Gastroesophageal sphincter (tissue), 4 donors: ENCODE measurements around the gene SERTAD1. TPM values are rescaled to one million over a fixed set of nuclear protein-coding genes. Genes with fewer than 3 reads are reported as not detected.

Experiments
- ATAC-seq: fragments of 150-250 bp; one replicate; pipeline ENCODE4 v1.9.1; 2016; ENCODE audit warnings: mild to moderate bottlenecking, moderate library complexity
- H3K27ac ChIP-seq, 4 donors: fragments of 200-600 bp; sonication (generic) in 3 of 4; 1 replicate in 3 of 4; 2 replicates in 1 of 4; pipeline ENCODE4 v1.5.1; 2016 to 2019
- H3K27me3 ChIP-seq: fragments of 200-600 bp; sonication (generic); one replicate; pipeline ENCODE4 v1.5.1; 2019
- H3K36me3 ChIP-seq, 2 donors: fragments of 200-600 bp; sonication (generic); one replicate each; pipeline ENCODE4 v1.5.1; 2019; ENCODE audit warnings: control low read depth in 1 of 2
- H3K4me1 ChIP-seq, 3 donors: fragments of 200-600 bp; sonication (generic); 1 replicate in 2 of 3; 2 replicates in 1 of 3; pipeline ENCODE4 v1.5.1; 2016 to 2019; ENCODE audit warnings: control low read depth in 2 of 3
- H3K4me3 ChIP-seq, 2 donors: fragments of 200-600 bp; sonication (generic); one replicate each; pipeline ENCODE4 v1.5.1; 2019; ENCODE audit warnings: mild to moderate bottlenecking in 1 of 2, moderate library complexity in 1 of 2
- H3K9me3 ChIP-seq, 3 donors: fragments of 200-600 bp; sonication (generic); one replicate each; pipeline ENCODE4 v1.5.1; 2017 to 2019; ENCODE audit warnings: control low read depth in 2 of 3
- CTCF ChIP-seq, 4 experiments: fragments of 200-600 bp in 2 of 4; fragments of 450-650 bp in 2 of 4; sonication (generic) in 1 of 4; IDR thresholded peaks; one replicate each; pipeline ENCODE4 v1.5.1; 2017 to 2019; ENCODE audit warnings: antibody characterized with exemption in 4 of 4, mild to moderate bottlenecking in 2 of 4, moderate library complexity in 2 of 4
- EP300 ChIP-seq: sonication (generic); formaldehyde crosslinking; IDR thresholded peaks from one replicate; pipeline ENCODE4 v1.6.1; 2017; ENCODE audit warnings: antibody characterized with exemption, mild to moderate bottlenecking
- POLR2A ChIP-seq, 2 donors: fragments of 450-650 bp; IDR thresholded peaks; one replicate each; pipeline ENCODE4 v1.6.1; 2017; ENCODE audit warnings: antibody characterized with exemption in 2 of 2, mild to moderate bottlenecking in 2 of 2, moderate library complexity in 1 of 2
- POLR2AphosphoS5 ChIP-seq: sonication (generic); formaldehyde crosslinking; IDR thresholded peaks from one replicate; pipeline ENCODE4 v1.6.1; 2017; ENCODE audit warnings: antibody characterized with exemption
- WGBS, 2 donors: methylation state at CpG; one replicate each; pipeline ENCODE4 v1.1.5; 2018; ENCODE audit warnings: low coverage in 1 of 2; 5-methylcytosine and 5-hydroxymethylcytosine counted together
- total RNA-seq, 4 donors: library from RNA; depleted of rRNA; stranded (reverse); fragments of >200 nt; gene quantifications; one replicate each; pipeline ENCODE4 v1.1.0, GENCODE V29; 2016

SERTAD1 gene
- total RNA-seq, 4 donors from 2014 or later = 16.6 to 22.1 (median 18.9) TPM

GRCh38 chr19:40469011-40469410 is 43.2 kb upstream of the SERTAD1 start:
- Histone ChIP-seq H3K9me3 (no peaks in the 10 kb centered on the region), H3K4me1 (peaks cover 0 to 36% (median 9%) of the 10 kb centered on the region in 3 donors), H3K27me3 (no peaks in the 10 kb centered on the region), H3K27ac (no peak overlapping the region), H3K36me3 (no peaks in the 10 kb centered on the region), H3K4me3 (no peak overlapping the region)
- 90 to 97% methylated on average over 6 of the region's 6 CpGs for WGBS, 2 donors
- no peak for ATAC-seq
- TF ChIP-seq POLR2A (IDR thresholded peaks at IDR 0.05) (no peak), EP300 (no peak)

- no peaks in the 10 kb centered on the region for H3K36me3 ChIP-seq
- H3K27ac ChIP-seq = peak within 1 kb of the TSS; percentile 14 to 94 (median 79)
- H3K9me3 ChIP-seq = no peaks in the 10 kb centered on the region
- H3K27me3 ChIP-seq = no peaks in the 10 kb centered on the region
- no peak for ATAC-seq
- H3K4me3 ChIP-seq = peak within 1 kb of the TSS; percentile 38 to 63
- peaks cover 0 to 47% (median 9%) of the 10 kb centered on the region in 3 donors for H3K4me1 ChIP-seq
- TF ChIP-seq EP300 = no peak
- TF ChIP-seq POLR2A (IDR thresholded peaks at IDR 0.05) = no peak
- TF ChIP-seq POLR2AphosphoS5 = no peak
- no peak for TF ChIP-seq CTCF (IDR thresholded peaks at IDR 0.05)
- WGBS, 2 donors = 20% methylated on average over 1 of the region's 87 CpGs; no CpG with 5 or more reads in 1 of the 2 donors
Observed at GRCh38 chr19:40466985-40467734, 41.4 kb upstream of the SERTAD1 start, which contains the start of gene SPTBN4. SPTBN4 (plus strand) TSS chr19:40467001; CDS start chr19:40472622, 5,621 bp downstream.

GRCh38 chr19:40466219-40466984 is 40.6 kb upstream of the SERTAD1 start:
- no peaks in the 10 kb centered on the region for H3K9me3 ChIP-seq
- peaks cover 0 to 5% of the 10 kb centered on the region in 2 donors for H3K36me3 ChIP-seq
- 20% methylated on average over 1 of the region's 48 CpGs; no CpG with 5 or more reads in 1 of the 2 donors for WGBS, 2 donors
- H3K4me3 ChIP-seq = peak overlapping the region; percentile 22 to 63
- TF ChIP-seq POLR2A (IDR thresholded peaks at IDR 0.05) (no peak), CTCF (IDR thresholded peaks at IDR 0.05) (no peak), POLR2AphosphoS5 (no peak), EP300 (no peak)
- H3K27ac ChIP-seq = peak overlapping the region; percentile 14 to 94 (median 79)
- H3K27me3 ChIP-seq = no peaks in the 10 kb centered on the region
- H3K4me1 ChIP-seq = peaks cover 0 to 52% (median 9%) of the 10 kb centered on the region in 3 donors
- no peak for ATAC-seq

DNA sequence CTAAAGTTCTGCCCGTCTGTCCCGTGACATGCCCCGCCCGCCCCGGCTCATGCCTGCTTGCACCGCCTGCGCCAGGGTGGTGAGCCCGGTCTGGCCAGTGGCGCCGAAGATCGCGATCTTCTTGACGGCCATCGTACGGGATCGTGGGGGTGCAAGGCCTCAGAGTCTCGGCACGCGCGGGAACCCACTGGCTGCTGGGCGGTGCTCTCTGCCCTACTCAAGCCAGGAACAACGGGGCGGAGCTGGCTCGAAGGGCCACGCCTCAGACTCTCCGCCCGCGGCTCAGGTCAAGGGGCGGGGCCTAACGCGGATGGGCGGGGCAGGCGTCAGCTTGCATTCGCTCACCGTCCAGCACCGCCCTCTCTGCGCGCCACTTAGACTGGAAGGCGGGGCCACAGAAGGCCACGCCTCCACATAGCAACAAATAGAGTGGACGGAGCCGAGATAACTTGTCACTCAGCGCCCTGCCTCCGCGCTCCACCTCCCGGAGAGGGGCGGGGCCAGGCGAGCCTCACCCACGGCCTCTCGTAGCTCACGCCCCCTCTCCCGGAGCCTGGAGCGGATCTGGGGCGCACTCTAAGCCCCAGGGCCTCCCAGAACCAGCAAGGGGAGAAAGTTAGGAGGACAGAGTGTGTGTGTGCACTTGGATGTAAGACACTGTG is 39.9 kb upstream of the SERTAD1 start, which contains the start of gene BLVRB:
TSS of gene BLVRB (minus strand) at position 189 of the 662 bp plus-strand sequence. CDS start at position 132, 57 bp downstream.
- Histone ChIP-seq H3K4me1 (peaks cover 0 to 56% (median 9%) of the 10 kb centered on the region in 3 donors), H3K36me3 (peaks cover 0 to 5% of the 10 kb centered on the region in 2 donors), H3K27me3 (no peaks in the 10 kb centered on the region), H3K27ac (peak within 1 kb of the TSS; percentile 62 to 95 (median 91)), H3K9me3 (no peaks in the 10 kb centered on the region), H3K4me3 (peak within 1 kb of the TSS; percentile 41 to 63)
- 0% methylated on average over 1 of the region's 54 CpGs; no CpG with 5 or more reads in 1 of the 2 donors for WGBS, 2 donors
- peak; percentile 88 for TF ChIP-seq POLR2AphosphoS5
- no peak for TF ChIP-seq CTCF (IDR thresholded peaks at IDR 0.05)
- TF ChIP-seq POLR2A (IDR thresholded peaks at IDR 0.05) = peak; percentile 76 to 89
- no peak for TF ChIP-seq EP300
- ATAC-seq = peak; percentile 92
